Measurements from ENCODE around the gene LHX3. TPM values are rescaled to one million over a fixed set of nuclear protein-coding genes. Genes with fewer than 3 reads are reported as not detected.

Gene LHX3
- total RNA-seq, 1 experiment from 2014 or later, result not detected

DNA sequence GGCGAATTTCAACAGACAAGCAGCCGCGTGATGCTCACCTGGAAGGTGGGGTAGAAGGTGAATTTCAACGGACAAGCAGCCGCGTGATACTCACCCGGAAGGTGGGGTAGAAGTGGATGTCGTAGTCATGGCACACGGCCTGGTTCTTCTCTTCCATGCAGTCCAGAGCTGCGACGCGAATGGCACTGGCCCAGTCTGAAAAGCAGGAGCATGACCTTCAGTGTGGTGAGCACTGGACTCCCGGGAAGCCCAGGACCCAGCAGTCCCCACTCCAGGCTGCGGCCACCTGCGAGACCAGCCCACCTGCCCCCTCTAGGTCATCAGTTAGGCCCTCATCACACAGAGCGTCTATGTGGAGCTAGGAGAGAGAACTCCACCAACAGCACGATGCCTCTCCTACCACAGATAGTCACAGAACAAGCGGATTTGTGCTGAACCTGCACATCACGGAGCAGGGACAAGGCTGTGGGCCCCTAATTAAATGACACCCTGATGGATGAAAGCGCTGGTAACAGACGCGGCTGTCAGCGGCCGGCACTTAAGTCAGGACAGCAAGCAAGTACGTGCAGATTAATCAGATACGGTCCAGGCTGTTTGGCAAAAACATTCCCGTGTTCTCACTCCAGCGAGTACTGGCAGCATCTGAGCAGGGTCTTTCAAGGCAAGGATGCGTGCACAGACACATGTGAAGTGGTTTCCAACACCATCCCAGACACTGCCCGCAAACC is 21.9 kb upstream of the LHX3 start:
- DNase-seq (ENCODE audit: low read depth), result no peak

DNA sequence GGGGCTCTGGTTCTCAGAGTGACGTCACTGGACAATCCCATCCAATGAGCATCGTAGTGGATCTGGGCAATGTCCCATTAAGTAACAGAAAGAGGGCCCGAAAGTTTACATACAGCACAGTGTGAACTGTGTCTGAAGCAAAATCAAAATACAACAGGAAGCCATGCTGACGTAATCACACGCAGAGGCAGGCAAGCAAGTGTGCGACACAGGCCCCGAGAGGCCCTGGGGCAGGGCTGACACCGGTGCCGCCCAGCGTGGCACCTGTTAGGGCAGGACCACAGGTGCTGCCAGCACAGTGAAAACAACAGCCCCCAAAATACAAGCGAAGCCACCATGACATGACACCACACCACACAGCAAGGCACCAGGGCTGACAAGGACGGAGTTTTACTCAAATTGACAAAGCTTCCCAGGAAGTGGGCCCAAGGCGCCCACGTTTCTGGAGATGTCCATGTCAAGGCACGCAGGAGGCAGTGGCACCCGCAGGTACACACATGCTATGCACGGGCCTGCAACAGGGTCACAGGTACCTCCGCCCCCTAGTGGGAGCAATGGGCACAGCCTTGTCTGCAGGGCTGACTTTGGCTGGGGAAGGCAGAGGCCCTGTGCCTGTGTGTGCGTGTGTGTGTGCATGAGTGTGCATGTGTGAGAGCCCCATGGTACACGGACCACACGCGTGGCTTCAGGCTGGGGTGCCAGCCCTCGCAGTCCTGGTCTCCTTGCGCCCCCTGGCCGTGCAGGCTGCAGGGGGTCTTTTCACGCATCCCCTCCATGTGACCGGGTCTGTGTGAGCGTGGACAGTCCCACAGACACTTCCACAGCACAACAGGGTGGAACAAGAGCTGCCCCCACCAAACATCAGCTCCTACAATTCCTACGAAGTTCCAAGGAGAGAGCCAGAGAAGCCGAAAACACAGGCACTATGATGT is 21.1 kb upstream of the LHX3 start:
- DNase-seq (ENCODE audit: low read depth), result no peak

DNA sequence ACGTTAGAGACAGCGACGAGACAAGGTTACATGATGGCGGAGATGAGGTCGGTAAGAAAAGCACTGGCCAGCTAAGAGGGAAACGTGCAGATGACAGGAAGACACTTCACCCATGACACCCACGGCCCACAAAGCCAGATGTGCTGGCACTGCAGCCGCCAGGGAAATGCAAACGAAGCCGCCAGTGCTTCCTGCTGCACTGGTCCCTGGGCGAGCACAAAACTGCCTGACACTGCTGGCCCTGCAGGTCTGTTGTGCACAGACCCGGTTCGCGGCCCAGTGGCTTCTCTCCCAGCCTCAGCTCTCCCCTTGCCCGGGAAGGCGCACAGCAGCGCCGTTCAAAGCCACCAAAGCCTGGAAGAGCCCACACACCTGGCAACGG is 20.4 kb upstream of the LHX3 start:
- DNase-seq (ENCODE audit: low read depth), result no peak

DNA sequence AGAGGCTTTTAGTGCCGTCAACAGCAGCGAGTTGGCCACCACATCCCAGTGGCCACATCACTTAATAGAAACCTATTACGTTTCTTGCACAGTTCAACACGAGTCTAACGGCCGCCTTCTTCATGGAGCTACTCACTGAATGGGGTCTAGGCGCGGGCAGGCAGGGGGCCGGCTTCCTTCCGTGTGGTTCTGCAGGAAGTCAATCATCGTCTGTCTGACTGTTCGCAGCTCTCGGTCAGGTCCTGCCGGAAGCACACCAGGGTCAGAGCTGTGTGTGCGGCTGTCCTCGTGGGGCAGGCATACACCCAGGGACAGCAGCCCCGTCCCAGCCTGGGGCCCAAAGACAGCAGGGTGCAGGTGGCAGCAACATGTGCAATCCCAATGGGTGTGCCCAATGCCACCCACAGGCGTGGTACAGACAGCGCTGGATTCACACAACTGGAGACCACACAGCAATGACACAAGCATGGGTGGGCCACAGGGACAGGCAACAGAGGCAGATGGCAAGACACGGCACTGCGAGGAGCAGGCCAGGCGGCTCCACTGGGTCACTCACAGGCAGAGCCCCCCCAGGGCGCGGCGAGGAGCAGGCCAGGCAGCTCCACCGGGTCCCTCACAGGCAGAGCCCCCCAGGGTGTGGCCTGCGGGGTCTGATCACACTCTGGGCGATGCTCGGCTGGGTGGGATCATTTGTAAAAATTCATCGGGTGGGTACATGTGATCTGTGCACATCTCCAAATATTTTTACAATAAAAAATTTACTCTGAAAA is 19.1 kb upstream of the LHX3 start:
- no peak for DNase-seq (ENCODE audit: low read depth)

- DNase-seq (ENCODE audit: low read depth), result no peak
Observed at GRCh38 chr9:136222906-136223285, 18.0 kb upstream of the LHX3 start.

- DNase-seq (ENCODE audit: low read depth), result no peak
Observed at GRCh38 chr9:136222166-136222905, 17.4 kb upstream of the LHX3 start.

GRCh38 chr9:136220017-136220729 is 15.2 kb upstream of the LHX3 start:
- peak; percentile 67 for DNase-seq (ENCODE audit: low read depth)

- peak; percentile 79 for DNase-seq (ENCODE audit: low read depth)
Observed at GRCh38 chr9:136219276-136219675, 14.3 kb upstream of the LHX3 start.

- DNase-seq (ENCODE audit: low read depth), result no peak
Observed at GRCh38 chr9:136218673-136219072, 13.7 kb upstream of the LHX3 start.

DNA sequence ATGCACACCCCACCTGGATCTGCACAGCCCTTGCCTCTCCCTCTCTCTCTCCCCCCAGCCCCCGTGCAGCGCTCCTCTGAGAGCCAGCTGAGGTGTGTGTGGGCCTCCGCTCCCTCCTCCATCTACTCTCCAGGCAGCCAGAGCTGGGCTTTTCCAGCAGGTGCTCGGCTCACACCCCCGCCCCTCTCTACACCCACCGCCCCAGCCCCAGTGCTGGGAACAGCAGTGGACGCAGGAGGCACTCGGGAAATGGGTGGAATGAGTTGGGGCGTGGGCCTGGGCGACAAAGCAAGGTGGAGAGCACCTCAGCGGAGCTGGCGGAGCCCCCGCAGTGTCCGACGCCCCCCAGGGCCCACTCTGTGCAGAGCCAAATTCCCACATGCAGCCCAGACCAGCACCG is 13.3 kb upstream of the LHX3 start:
- no peak for DNase-seq (ENCODE audit: low read depth)

GRCh38 chr9:136216541-136217244 is 11.8 kb upstream of the LHX3 start:
- DNase-seq (ENCODE audit: low read depth), result no peak

GRCh38 chr9:136213733-136214132 is 8.8 kb upstream of the LHX3 start:
- DNase-seq (ENCODE audit: low read depth), result no peak

DNA sequence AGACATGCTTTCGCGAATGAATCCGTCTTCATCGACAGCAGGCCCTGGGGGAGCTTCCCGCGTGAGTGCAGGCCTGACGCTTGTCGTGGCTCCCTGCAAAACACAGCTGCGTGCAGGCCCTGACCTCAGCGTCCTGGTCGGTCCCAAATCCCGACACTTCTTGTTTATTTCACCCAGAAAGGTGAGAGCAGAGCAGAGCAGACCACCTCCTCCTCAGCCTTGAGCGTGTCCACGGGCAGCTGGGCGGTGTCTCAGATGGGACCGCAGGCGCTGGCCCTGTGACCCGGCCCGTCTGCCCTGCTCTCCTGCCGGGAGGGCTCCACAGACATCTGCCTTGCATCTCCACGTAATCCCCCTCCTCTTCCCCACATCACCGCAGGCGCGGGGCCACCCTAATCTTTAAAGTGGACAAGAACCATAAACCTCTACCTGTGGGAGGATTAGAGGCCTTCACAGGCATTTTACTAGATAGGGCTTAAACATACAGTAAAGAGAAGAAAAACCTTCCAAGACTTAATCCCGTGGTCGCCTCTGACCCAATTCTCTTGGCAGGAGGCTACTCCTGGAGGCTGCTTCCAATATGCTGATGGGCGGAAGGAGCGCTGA is 7.5 kb upstream of the LHX3 start:
- no peak for DNase-seq (ENCODE audit: low read depth)

GRCh38 chr9:136211441-136212344 is 6.8 kb upstream of the LHX3 start:
- DNase-seq (ENCODE audit: low read depth), result no peak

GRCh38 chr9:136211006-136211405 is 6.1 kb upstream of the LHX3 start:
- DNase-seq (ENCODE audit: low read depth), result no peak

- DNase-seq (ENCODE audit: low read depth), result no peak
Observed at GRCh38 chr9:136210276-136210675, 5.3 kb upstream of the LHX3 start.

- no peak for DNase-seq (ENCODE audit: low read depth)
Observed at GRCh38 chr9:136209786-136210185, 4.9 kb upstream of the LHX3 start.

- DNase-seq (ENCODE audit: low read depth), result no peak
Observed at GRCh38 chr9:136209232-136209631, 4.3 kb upstream of the LHX3 start.

DNA sequence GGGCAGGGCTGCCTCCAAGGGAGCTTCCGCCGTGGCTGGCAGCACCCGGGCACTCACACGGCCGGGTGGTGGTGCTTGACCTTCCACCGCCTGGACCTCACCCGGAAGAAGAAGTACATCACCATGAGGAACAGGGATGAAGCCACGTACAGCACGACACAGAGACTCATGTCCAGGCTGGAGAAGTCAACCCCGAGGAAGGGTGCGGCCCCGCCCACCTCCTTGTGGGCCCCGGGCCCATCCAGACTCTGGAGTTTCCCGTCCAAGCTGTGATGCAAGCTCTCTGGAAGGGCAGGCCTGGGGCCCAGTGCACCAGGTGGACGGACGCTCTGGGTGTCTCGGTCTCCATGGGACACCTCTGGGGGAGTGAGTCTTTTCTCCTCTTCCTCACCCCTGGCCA is 3.7 kb upstream of the LHX3 start:
- DNase-seq (ENCODE audit: low read depth), result no peak
